Natural killer cell (primary cell): Measurements from ENCODE around the gene ZNF488. TPM values are rescaled to one million over a fixed set of nuclear protein-coding genes. Genes with fewer than 3 reads are reported as not detected.

Source experiments
- ATAC-seq, 3 donors: fragments of 150-1000 bp in 2 of 3; fragments of 200-7000 bp in 1 of 3; cut with Tn5 transposase; 1 replicate in 1 of 3; 2 replicates in 2 of 3; pipeline ENCODE4 v1.10.0; 2021; ENCODE audit warnings: mild to moderate bottlenecking in 2 of 3, moderate library complexity in 2 of 3
- DNase-seq, 2 donors: peaks; one replicate each; pipeline versions ENCODE4 v3.0.0 to v3.0.0-alpha.2; 2013 to 2021; ENCODE audit warnings: mixed read lengths in 1 of 2
- H3K27ac ChIP-seq: one replicate; pipeline ENCODE4 v1.5.1; 2013; ENCODE audit warnings: mild to moderate bottlenecking, low read length
- H3K27me3 ChIP-seq: one replicate; pipeline ENCODE4 v1.6.1; 2013; ENCODE audit warnings: low read length; ENCODE audit not compliant: control insufficient read depth, insufficient read depth
- H3K36me3 ChIP-seq: one replicate; pipeline ENCODE4 v1.6.1; 2013; ENCODE audit warnings: low read length; ENCODE audit not compliant: control insufficient read depth, insufficient read depth
- H3K4me1 ChIP-seq: one replicate; pipeline ENCODE4 v1.6.1; 2013; ENCODE audit warnings: low read length; ENCODE audit not compliant: control insufficient read depth, insufficient read depth
- H3K4me3 ChIP-seq: one replicate; pipeline ENCODE4 v1.5.1; 2013; ENCODE audit warnings: low read length
- H3K9me3 ChIP-seq: one replicate; pipeline ENCODE4 v1.6.1; 2013; ENCODE audit warnings: low read length; ENCODE audit not compliant: control insufficient read depth, insufficient read depth
- H3K27ac Mint-ChIP-seq, 2 donors: one replicate each; pipeline ENCODE4 v1.8.0; 2022; ENCODE audit warnings: mild to moderate bottlenecking in 2 of 2, mixed read lengths in 2 of 2, moderate library complexity in 1 of 2
- H3K27me3 Mint-ChIP-seq, 2 donors: one replicate each; pipeline ENCODE4 v1.8.0; 2022; ENCODE audit warnings: low read depth in 2 of 2, mixed read lengths in 2 of 2
- H3K36me3 Mint-ChIP-seq: one replicate; pipeline ENCODE4 v1.8.0; 2022; ENCODE audit warnings: mixed read lengths
- H3K4me1 Mint-ChIP-seq, 2 donors: one replicate each; pipeline ENCODE4 v1.8.0; 2022; ENCODE audit warnings: mixed read lengths in 2 of 2
- H3K4me3 Mint-ChIP-seq: one replicate; pipeline ENCODE4 v1.8.0; 2022; ENCODE audit warnings: mild to moderate bottlenecking, moderate library complexity, mixed read lengths
- H3K9me3 Mint-ChIP-seq, 2 donors: one replicate each; pipeline ENCODE4 v1.8.0; 2022; ENCODE audit warnings: mixed read lengths in 2 of 2
- CTCF ChIP-seq: fragments of 200-600 bp; IDR thresholded peaks from one replicate; pipeline ENCODE4 v1.8.0; 2022; ENCODE audit warnings: antibody characterized with exemption
- WGBS: methylation state at CpG from one replicate; pipeline ENCODE4 v1.1.7; 2013; ENCODE audit warnings: missing lambda C conversion rate; ENCODE audit not compliant: insufficient coverage; 5-methylcytosine and 5-hydroxymethylcytosine counted together
- intact Hi-C: fragments of 100-400 bp; cut with micrococcal nuclease; formaldehyde crosslinking; loops from one replicate; pipeline ENCODE4 v1.14.2; 2022
- total RNA-seq, 4 donors: library from RNA; stranded (reverse); fragments of 120-200 nt in 1 of 4; gene quantifications; one replicate each; pipeline versions ENCODE4 v1.2.3 to v1.2.4, GENCODE V29; 2013 to 2022

Gene ZNF488
- total RNA-seq, 3 donors from 2014 or later (not counting 1 experiment from before 2014, with no cell fraction given) = not detected

GRCh38 chr10:47379901-47380300 is 4.2 kb downstream of the ZNF488 start:
- Histone ChIP-seq H3K4me3 (no peak overlapping the region), H3K27ac (no peak overlapping the region), H3K9me3 (no peaks in the 10 kb centered on the region), H3K36me3 (no peaks in the 10 kb centered on the region), H3K27me3 (no peaks in the 10 kb centered on the region), H3K4me1 (peaks cover 7% of the 10 kb centered on the region)
- intact Hi-C loops = no loop called here
- H3K9me3 Mint-ChIP-seq = no peaks in the 10 kb centered on the region
- peaks cover 61 to 78% of the 10 kb centered on the region in 2 donors for H3K27me3 Mint-ChIP-seq
- peaks cover 10 to 21% of the 10 kb centered on the region in 2 donors for H3K4me1 Mint-ChIP-seq
- no peaks in the 10 kb centered on the region for H3K36me3 Mint-ChIP-seq
- H3K27ac Mint-ChIP-seq = no peak overlapping the region
- TF ChIP-seq CTCF = no peak
- WGBS = 72% methylated on average over 11 of the region's 11 CpGs
- no peak for DNase-seq
- H3K4me3 Mint-ChIP-seq = no peak overlapping the region
- no peak for ATAC-seq

- H3K27me3 Mint-ChIP-seq = peaks cover 58 to 78% of the 10 kb centered on the region in 2 donors
- no peaks in the 10 kb centered on the region for H3K9me3 Mint-ChIP-seq
- Histone ChIP-seq H3K4me3 (no peak overlapping the region), H3K4me1 (peaks cover 5% of the 10 kb centered on the region), H3K36me3 (no peaks in the 10 kb centered on the region), H3K27ac (no peak overlapping the region), H3K27me3 (no peaks in the 10 kb centered on the region), H3K9me3 (no peaks in the 10 kb centered on the region)
- no peak overlapping the region for H3K27ac Mint-ChIP-seq
- WGBS = 82% methylated on average over 7 of the region's 7 CpGs
- no peaks in the 10 kb centered on the region for H3K36me3 Mint-ChIP-seq
- ATAC-seq = no peak
- H3K4me3 Mint-ChIP-seq = no peak overlapping the region
- no peak for DNase-seq
- no peak for TF ChIP-seq CTCF
- intact Hi-C loops = no loop called here
- peaks cover 7 to 17% of the 10 kb centered on the region in 2 donors for H3K4me1 Mint-ChIP-seq
Observed at GRCh38 chr10:47379445-47379785, 4.7 kb downstream of the ZNF488 start.

- peaks cover 1% of the 10 kb centered on the region for H3K4me1 ChIP-seq
- no peaks in the 10 kb centered on the region for H3K36me3 ChIP-seq
- Mint-ChIP-seq H3K9me3 (no peaks in the 10 kb centered on the region), H3K27me3 (peaks cover 57 to 78% of the 10 kb centered on the region in 2 donors), H3K4me3 (no peak overlapping the region), H3K27ac (no peak overlapping the region), H3K36me3 (no peaks in the 10 kb centered on the region), H3K4me1 (peaks cover 4 to 15% of the 10 kb centered on the region in 2 donors)
- H3K27ac ChIP-seq = no peak overlapping the region
- H3K4me3 ChIP-seq = no peak overlapping the region
- no peak for DNase-seq
- intact Hi-C loops = no loop called here
- no peaks in the 10 kb centered on the region for H3K9me3 ChIP-seq
- TF ChIP-seq CTCF = no peak
- 78% methylated on average over 14 of the region's 15 CpGs for WGBS
- no peak for ATAC-seq
- H3K27me3 ChIP-seq = no peaks in the 10 kb centered on the region
Observed at GRCh38 chr10:47378606-47379444, 5.3 kb downstream of the ZNF488 start.

- no peaks in the 10 kb centered on the region for H3K36me3 Mint-ChIP-seq
- no peaks in the 10 kb centered on the region for H3K27me3 ChIP-seq
- H3K9me3 ChIP-seq = no peaks in the 10 kb centered on the region
- H3K4me3 ChIP-seq = no peak overlapping the region
- no peak overlapping the region for H3K27ac Mint-ChIP-seq
- TF ChIP-seq CTCF = no peak
- peak in 1 of 3 donors; percentile 5 for ATAC-seq
- intact Hi-C loops = no loop called here
- no peak for DNase-seq
- WGBS = 86% methylated on average over 4 of the region's 4 CpGs
- no peaks in the 10 kb centered on the region for H3K36me3 ChIP-seq
- peaks cover 0 to 8% of the 10 kb centered on the region in 2 donors for H3K4me1 Mint-ChIP-seq
- no peak overlapping the region for H3K4me3 Mint-ChIP-seq
- no peak overlapping the region for H3K27ac ChIP-seq
- no peaks in the 10 kb centered on the region for H3K9me3 Mint-ChIP-seq
- H3K27me3 Mint-ChIP-seq = peaks cover 51 to 71% of the 10 kb centered on the region in 2 donors
- H3K4me1 ChIP-seq = no peaks in the 10 kb centered on the region
Observed at GRCh38 chr10:47378183-47378510, 5.9 kb downstream of the ZNF488 start.
